Measurements from ENCODE around the gene ZNF839. TPM values are rescaled to one million over a fixed set of nuclear protein-coding genes. Genes with fewer than 3 reads are reported as not detected.

The ZNF839 gene
- total RNA-seq (2022; extraction: Qiagen RNA extraction) = 4.3 to 6.8 TPM (median 6.2 TPM) in 5 replicates

DNA sequence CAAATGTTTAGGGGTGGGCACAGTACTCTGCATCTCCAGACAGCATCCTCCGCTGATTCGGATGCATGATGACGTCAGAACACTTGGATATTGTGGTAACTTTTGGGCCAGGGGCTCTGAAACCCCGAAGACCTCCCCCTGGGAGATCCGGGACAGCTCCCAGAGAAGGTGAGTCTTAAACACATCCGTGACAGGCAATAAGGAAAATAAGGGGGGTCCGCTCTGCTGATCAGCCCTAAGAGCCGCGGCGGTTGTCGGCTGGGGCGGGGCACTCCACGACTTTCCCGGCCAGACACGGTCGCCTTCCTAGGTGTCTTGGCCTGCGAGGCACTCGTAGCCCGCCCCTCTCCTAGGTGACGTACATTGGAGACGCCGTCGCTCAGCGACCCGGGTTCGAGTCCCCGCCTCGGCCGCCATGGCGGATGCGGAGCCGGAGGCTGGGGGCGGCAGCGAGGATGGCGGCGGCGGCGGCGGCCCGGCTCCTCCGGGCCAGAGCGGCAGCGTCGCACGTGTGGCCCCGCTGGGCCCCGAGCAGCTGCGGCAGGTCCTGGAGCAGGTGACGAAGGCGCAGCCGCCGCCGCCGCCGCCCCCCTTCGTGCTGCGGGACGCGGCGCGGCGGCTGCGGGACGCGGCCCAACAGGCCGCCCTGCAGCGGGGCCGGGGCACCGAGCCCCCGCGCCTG is at the start of gene ZNF839:
ZNF839 (plus strand) TSS at position 396 of the 682 bp plus-strand sequence; CDS start at position 416, 20 bp downstream.

DNA sequence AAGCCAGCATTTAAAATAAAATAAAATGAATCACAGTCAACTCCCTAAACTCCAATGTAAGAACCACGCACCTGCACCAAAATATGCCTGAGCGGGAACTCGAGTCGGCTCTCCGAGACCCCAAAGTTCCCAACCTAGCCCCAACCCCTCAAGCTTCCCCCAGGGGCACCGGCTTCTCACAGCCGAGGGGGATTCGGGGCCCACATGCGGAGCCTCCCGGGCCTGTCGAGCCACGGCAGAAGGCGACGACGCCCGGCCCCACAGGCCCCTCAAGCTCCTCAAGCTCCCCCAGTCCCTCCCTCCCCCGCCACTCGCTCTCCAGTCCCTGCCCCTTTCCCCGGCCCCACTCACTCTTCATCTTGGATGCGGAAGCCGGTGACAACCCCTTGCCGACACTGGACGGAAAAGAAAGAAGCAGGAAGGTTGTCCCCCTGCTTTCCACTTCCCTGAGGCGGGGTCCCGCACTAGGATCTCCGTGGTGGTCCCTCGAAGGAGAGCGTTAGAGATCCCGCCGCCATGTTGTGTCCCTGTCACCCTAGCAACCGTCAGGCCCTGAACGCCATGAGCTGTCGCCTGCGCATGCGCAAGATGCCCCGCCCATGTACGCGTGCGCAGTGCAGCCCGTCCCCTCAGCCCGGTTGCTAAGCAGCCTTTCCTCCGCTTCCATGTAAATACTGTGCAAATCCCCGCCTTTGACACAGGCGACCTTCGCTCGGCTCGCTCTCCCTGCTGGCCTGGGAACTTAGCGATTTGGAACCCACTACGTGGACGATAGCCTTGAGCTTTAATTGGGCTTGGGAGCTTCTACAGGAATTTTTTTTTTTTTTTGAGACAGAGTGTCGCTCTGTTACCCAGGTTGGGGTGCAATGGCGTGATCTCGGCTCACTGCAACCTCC is 14.7 kb upstream of the ZNF839 start, which contains the start of gene MOK:
MOK (minus strand) TSS at position 554 of the 896 bp plus-strand sequence; CDS start at position 358, 196 bp downstream.

DNA sequence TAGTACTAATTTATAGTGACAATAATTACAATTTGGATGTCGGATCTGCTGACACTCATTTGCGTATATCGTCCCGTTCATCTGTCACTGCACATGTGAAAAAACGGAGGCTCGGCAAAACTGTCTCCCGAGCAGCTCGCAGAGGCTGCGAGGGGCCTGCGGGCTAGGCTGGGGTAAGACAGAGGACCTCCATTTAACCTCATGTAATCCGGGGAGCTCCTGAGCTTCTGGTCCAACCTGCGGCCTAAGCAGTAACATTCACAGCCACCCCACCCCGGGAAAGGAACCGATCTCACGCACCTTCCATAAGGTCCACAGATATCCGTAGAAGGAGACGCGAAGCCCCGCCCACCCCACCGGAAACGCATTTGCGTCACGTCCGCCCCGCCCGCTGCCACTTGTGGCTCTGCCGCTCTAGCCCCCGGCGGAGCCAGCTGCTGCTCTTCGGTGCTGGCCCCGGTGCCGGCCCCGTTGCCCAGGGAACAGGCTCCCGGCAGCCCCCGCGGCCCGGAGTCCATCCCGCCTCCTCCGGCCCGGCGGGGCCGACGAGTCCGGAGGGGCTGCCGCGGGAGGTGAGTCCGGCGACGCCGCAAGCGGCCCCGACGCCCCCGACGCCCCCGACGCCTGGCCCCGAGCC is 43.1 kb downstream of the ZNF839 start, which contains the start of the genes CINP and TECPR2:
CINP (minus strand) TSS at position 346 of the 637 bp plus-strand sequence; CDS start at position 307, 39 bp downstream.
TECPR2 (plus strand) TSS at position 397 of the 637 bp plus-strand sequence. CDS start 13,781 bp downstream, outside the sequence.

Other genes with a start within 250 kb of the ZNF839 start
- 731 to 880 TPM (median 842 TPM) in 5 replicates for gene HSP90AA1, start 232.7 kb upstream of the ZNF839 start, total RNA-seq (2022; extraction: Qiagen RNA extraction)
- gene WDR20, start 179.8 kb upstream of the ZNF839 start, total RNA-seq (2022; extraction: Qiagen RNA extraction) = 21.8 to 22.9 TPM (median 22.7 TPM) in 5 replicates
- 18.1 to 20.8 TPM (median 19.3 TPM) in 5 replicates for gene MOK, start 14.6 kb upstream of the ZNF839 start, total RNA-seq (2022; extraction: Qiagen RNA extraction)
- gene CINP, start 43.1 kb downstream of the ZNF839 start, total RNA-seq (2022; extraction: Qiagen RNA extraction) = 50.2 to 67.6 TPM (median 55.1 TPM) in 5 replicates
- 5.6 to 9.7 TPM (median 7.7 TPM) in 5 replicates for gene TECPR2, start 43.2 kb downstream of the ZNF839 start, total RNA-seq (2022; extraction: Qiagen RNA extraction)
- gene ANKRD9, start 190.0 kb downstream of the ZNF839 start, total RNA-seq (2022; extraction: Qiagen RNA extraction) = 4.0 to 8.9 TPM (median 7.1 TPM) in 5 replicates

Data from A549 treated with dexamethasone at 1 μM for 4 hours (cell line).